HepG2 (cell line): ENCODE data around the gene NRL. TPM values are rescaled to one million over a fixed set of nuclear protein-coding genes. Genes with fewer than 3 reads are reported as not detected.
A peak's percentile ranks its signal among the peaks of the same experiment; 100 is the strongest.

ENCODE experiments used
- ARNT ChIP-seq: fragments of 450-650 bp; IDR thresholded peaks from 2 replicates; pipeline ENCODE4 v1.6.1; 2017
- E2F2 ChIP-seq: sonication (generic); formaldehyde crosslinking; IDR thresholded peaks from 2 replicates; pipeline ENCODE4 v1.4.0; 2020; ENCODE audit warnings: missing genetic modification reagents, borderline replicate concordance
- ELF4 ChIP-seq: sonication (generic); formaldehyde crosslinking; IDR thresholded peaks from 2 replicates; pipeline ENCODE4 v1.5.0; 2020; ENCODE audit warnings: missing genetic modification reagents, mild to moderate bottlenecking, moderate library complexity, borderline replicate concordance
- HDAC2 ChIP-seq: sonication (generic); formaldehyde crosslinking; IDR thresholded peaks from 2 replicates; pipeline ENCODE4 v1.4.0; 2020; ENCODE audit warnings: missing genetic modification reagents
- HNRNPK ChIP-seq: fragments of 200-400 bp; formaldehyde crosslinking; IDR thresholded peaks from 2 replicates; pipeline ENCODE4 v1.6.1; 2018; ENCODE audit warnings: low read length, low read depth, moderate library complexity, mild to moderate bottlenecking; ENCODE audit not compliant: poor library complexity, severe bottlenecking
- KDM5B ChIP-seq: sonication (generic); formaldehyde crosslinking; IDR thresholded peaks from 2 replicates; pipeline ENCODE4 v1.4.0; 2020; ENCODE audit warnings: missing genetic modification reagents, mild to moderate bottlenecking, borderline replicate concordance
- NKX3-1 ChIP-seq: sonication (generic); formaldehyde crosslinking; IDR thresholded peaks from 2 replicates; pipeline ENCODE4 v1.5.0; 2020; ENCODE audit warnings: missing genetic modification reagents
- PPARG ChIP-seq: conservative IDR thresholded peaks from 2 replicates; pipeline ENCODE4 v1.6.1; 2016; ENCODE audit warnings: missing biosample characterization, missing genetic modification reagents
- SRSF1 ChIP-seq: fragments of 200-400 bp; formaldehyde crosslinking; optimal IDR thresholded peaks from 2 replicates; pipeline ENCODE3; 2017; ENCODE audit warnings: mild to moderate bottlenecking, low read depth, low read length, moderate library complexity
- TARDBP ChIP-seq: sonication (generic); formaldehyde crosslinking; IDR thresholded peaks from 2 replicates; pipeline ENCODE4 v1.8.0; 2022; ENCODE audit warnings: mild to moderate bottlenecking, missing genetic modification reagents
- TFDP1 ChIP-seq: IDR thresholded peaks from 2 replicates; pipeline ENCODE4 v1.6.1; 2016; ENCODE audit warnings: missing compliant biosample characterization, missing genetic modification reagents, borderline replicate concordance
- ZNF205 ChIP-seq: IDR thresholded peaks from 2 replicates; pipeline ENCODE4 v1.6.1; 2018; ENCODE audit warnings: missing biosample characterization, missing genetic modification reagents
- ZNF672 ChIP-seq: sonication (generic); formaldehyde crosslinking; IDR thresholded peaks from 2 replicates; pipeline ENCODE4 v1.8.1; 2022; ENCODE audit warnings: missing genetic modification reagents
- polyA plus RNA-seq, 8 experiments: library from polyadenylated mRNA; depleted of rRNA in 3 of 8; stranded (reverse) in 7 of 8; unstranded in 1 of 8; fragments of >200 nt; fragmentation: Illumina TruSeq in 4 of 8; extraction: Trizol in 4 of 8; gene quantifications; 2 replicates each; pipeline versions ENCODE4 v1.2.1 to v1.2.3, GENCODE V29; 2011 to 2016; ENCODE audit warnings: low read depth in 4 of 8, missing spikeins in 1 of 8, mixed read lengths in 1 of 8; ENCODE audit not compliant: insufficient read depth in 1 of 8
- total RNA-seq, 5 experiments: library from RNA; depleted of rRNA; stranded (reverse); fragments of >200 nt; fragmentation: Illumina TruSeq; extraction: Trizol; gene quantifications; 2 replicates each; pipeline ENCODE4 v1.2.3, GENCODE V29; 2016; ENCODE audit warnings: low read depth in 1 of 5
- TF ChIP-seq, protein P1 (sequence below): sonication (generic); formaldehyde crosslinking; IDR thresholded peaks from 2 replicates; pipeline ENCODE4 v1.4.0; 2020; ENCODE audit warnings: missing genetic modification reagents
- TF ChIP-seq, protein P2 (sequence below): sonication (generic); formaldehyde crosslinking; conservative IDR thresholded peaks from 2 replicates; pipeline ENCODE4 v1.4.0; 2020; ENCODE audit warnings: mild to moderate bottlenecking, missing genetic modification reagents, moderate library complexity
- TF ChIP-seq, protein P3 (sequence below): sonication (generic); formaldehyde crosslinking; IDR thresholded peaks from 2 replicates; pipeline ENCODE4 v1.4.0; 2020; ENCODE audit warnings: missing genetic modification reagents, borderline replicate concordance

The NRL gene
- total and polyA plus RNA-seq, 2 of the 13 experiments (the other 11 are each of a cell fraction or from before 2014, with no cell fraction given): 2.5 to 4.7 TPM

DNA sequence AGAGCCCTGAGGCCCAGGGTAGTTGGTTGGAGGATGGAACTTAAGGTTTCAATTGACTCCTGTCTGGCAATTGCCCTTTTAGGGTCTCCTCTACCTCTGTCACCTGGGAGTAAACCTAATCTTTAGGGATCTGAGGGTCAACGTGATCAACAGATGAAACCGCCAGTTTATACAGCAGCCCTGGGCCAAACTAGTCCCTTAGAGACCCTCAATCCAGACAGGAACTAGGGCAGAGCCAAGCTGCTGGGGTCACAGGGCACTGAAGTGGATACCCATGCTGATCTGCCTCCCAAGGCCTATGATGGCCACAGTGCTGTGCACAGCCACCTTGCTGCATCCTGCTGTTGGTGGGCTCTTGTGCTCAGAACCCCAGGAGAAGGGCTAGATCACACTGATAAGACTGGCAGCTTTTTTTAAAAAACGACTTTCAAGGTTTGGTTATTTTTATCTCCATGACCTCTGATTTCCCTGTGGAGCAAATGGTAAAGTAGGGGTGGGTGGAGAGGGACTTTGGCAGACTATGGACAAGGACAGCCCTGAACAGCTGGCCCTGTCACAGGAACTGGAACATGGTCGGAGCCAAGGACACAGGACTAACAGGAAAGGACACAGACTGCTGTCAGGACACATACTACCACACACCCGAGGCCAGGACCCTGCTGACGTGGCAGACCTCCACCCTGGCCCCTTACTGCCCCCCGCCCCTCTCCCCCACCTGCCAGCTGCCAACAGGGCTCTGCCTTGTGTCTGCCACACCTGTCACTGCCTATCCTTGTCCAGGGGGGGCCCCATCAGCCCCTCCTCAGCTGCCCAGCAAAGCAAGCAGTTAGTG, 16.2 kb upstream of the NRL start (continued):
- TF ChIP-seq SRSF1 (no peak), ZNF205 (CRISPR knock-in tag) (no peak), HNRNPK (no peak), PPARG (CRISPR knock-in tag) (peak; percentile 62), TARDBP (CRISPR knock-in tag) (peak; percentile 62; the same call in 1 of the 2 replicates), KDM5B (no peak), HDAC2 (CRISPR knock-in tag) (0 out of 2 replicates have a peak, but pooled peaks have one; percentile 24), ARNT (no peak), ELF4 (CRISPR knock-in tag) (no peak), NKX3-1 (no peak), E2F2 (no peak), TFDP1 (no peak; the same call in 1 of the 2 replicates), ZNF672 (CRISPR knock-in tag) (no peak)
- TF ChIP-seq, protein P1, sequence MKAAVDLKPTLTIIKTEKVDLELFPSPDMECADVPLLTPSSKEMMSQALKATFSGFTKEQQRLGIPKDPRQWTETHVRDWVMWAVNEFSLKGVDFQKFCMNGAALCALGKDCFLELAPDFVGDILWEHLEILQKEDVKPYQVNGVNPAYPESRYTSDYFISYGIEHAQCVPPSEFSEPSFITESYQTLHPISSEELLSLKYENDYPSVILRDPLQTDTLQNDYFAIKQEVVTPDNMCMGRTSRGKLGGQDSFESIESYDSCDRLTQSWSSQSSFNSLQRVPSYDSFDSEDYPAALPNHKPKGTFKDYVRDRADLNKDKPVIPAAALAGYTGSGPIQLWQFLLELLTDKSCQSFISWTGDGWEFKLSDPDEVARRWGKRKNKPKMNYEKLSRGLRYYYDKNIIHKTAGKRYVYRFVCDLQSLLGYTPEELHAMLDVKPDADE: no peak
- TF ChIP-seq, protein P2, sequence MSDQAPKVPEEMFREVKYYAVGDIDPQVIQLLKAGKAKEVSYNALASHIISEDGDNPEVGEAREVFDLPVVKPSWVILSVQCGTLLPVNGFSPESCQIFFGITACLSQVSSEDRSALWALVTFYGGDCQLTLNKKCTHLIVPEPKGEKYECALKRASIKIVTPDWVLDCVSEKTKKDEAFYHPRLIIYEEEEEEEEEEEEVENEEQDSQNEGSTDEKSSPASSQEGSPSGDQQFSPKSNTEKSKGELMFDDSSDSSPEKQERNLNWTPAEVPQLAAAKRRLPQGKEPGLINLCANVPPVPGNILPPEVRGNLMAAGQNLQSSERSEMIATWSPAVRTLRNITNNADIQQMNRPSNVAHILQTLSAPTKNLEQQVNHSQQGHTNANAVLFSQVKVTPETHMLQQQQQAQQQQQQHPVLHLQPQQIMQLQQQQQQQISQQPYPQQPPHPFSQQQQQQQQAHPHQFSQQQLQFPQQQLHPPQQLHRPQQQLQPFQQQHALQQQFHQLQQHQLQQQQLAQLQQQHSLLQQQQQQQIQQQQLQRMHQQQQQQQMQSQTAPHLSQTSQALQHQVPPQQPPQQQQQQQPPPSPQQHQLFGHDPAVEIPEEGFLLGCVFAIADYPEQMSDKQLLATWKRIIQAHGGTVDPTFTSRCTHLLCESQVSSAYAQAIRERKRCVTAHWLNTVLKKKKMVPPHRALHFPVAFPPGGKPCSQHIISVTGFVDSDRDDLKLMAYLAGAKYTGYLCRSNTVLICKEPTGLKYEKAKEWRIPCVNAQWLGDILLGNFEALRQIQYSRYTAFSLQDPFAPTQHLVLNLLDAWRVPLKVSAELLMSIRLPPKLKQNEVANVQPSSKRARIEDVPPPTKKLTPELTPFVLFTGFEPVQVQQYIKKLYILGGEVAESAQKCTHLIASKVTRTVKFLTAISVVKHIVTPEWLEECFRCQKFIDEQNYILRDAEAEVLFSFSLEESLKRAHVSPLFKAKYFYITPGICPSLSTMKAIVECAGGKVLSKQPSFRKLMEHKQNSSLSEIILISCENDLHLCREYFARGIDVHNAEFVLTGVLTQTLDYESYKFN: peak; percentile 79
- TF ChIP-seq, protein P3, sequence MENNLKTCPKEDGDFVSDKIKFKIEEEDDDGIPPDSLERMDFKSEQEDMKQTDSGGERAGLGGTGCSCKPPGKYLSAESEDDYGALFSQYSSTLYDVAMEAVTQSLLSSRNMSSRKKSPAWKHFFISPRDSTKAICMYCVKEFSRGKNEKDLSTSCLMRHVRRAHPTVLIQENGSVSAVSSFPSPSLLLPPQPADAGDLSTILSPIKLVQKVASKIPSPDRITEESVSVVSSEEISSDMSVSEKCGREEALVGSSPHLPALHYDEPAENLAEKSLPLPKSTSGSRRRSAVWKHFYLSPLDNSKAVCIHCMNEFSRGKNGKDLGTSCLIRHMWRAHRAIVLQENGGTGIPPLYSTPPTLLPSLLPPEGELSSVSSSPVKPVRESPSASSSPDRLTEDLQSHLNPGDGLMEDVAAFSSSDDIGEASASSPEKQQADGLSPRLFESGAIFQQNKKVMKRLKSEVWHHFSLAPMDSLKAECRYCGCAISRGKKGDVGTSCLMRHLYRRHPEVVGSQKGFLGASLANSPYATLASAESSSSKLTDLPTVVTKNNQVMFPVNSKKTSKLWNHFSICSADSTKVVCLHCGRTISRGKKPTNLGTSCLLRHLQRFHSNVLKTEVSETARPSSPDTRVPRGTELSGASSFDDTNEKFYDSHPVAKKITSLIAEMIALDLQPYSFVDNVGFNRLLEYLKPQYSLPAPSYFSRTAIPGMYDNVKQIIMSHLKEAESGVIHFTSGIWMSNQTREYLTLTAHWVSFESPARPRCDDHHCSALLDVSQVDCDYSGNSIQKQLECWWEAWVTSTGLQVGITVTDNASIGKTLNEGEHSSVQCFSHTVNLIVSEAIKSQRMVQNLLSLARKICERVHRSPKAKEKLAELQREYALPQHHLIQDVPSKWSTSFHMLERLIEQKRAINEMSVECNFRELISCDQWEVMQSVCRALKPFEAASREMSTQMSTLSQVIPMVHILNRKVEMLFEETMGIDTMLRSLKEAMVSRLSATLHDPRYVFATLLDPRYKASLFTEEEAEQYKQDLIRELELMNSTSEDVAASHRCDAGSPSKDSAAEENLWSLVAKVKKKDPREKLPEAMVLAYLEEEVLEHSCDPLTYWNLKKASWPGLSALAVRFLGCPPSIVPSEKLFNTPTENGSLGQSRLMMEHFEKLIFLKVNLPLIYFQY (CRISPR knock-in tag): no peak; the same call in 1 of the 2 replicates
